Jurkat, Clone E6-1 (cell line): ENCODE results near the gene CALN1.
"Not testable (repeated sequence)": the region's sequence is repeated elsewhere in the genome, so short reads cannot be mapped to it uniquely, and the experiment has no call there.

Source experiments
- DNase-seq: peaks from one replicate; pipeline ENCODE4 v3.0.0-alpha.2; 2011; ENCODE audit warnings: low read depth, low spot score
- H3K4me3 ChIP-seq: 2 replicates; pipeline ENCODE4 v1.5.1; 2011; ENCODE audit warnings: mild to moderate bottlenecking, low read length, control low read depth, moderate library complexity

Gene CALN1

GRCh38 chr7:72078301-72078700, 333.8 kb downstream of the CALN1 start:
- no peak for DNase-seq

GRCh38 chr7:72077786-72078185, 334.4 kb downstream of the CALN1 start:
- DNase-seq, result no peak
- no peak overlapping the region for H3K4me3 ChIP-seq

More at GRCh38 chr7:72078301-72078700, 333.8 kb downstream of the CALN1 start:
- no peak overlapping the region for H3K4me3 ChIP-seq

- DNase-seq, result no peak
Observed at GRCh38 chr7:72072901-72073300, 339.2 kb downstream of the CALN1 start.

GRCh38 chr7:72069263-72069662, 342.9 kb downstream of the CALN1 start:
- no peak overlapping the region for H3K4me3 ChIP-seq
- DNase-seq, result no peak

More at GRCh38 chr7:72072901-72073300, 339.2 kb downstream of the CALN1 start:
- no peak overlapping the region for H3K4me3 ChIP-seq

GRCh38 chr7:72065764-72066163, 346.4 kb downstream of the CALN1 start:
- DNase-seq, H3K4me3 ChIP-seq: not testable (repeated sequence)

GRCh38 chr7:72064916-72065315, 347.2 kb downstream of the CALN1 start:
- H3K4me3 ChIP-seq, result no peak overlapping the region

GRCh38 chr7:72063330-72063729, 348.8 kb downstream of the CALN1 start:
- DNase-seq, result no peak
- no peak overlapping the region for H3K4me3 ChIP-seq

More at GRCh38 chr7:72064916-72065315, 347.2 kb downstream of the CALN1 start:
- DNase-seq, result no peak

- DNase-seq, result no peak
Observed at GRCh38 chr7:72062666-72063065, 349.5 kb downstream of the CALN1 start.

GRCh38 chr7:72059925-72060324, 352.2 kb downstream of the CALN1 start:
- no peak overlapping the region for H3K4me3 ChIP-seq
- no peak for DNase-seq

More at GRCh38 chr7:72062666-72063065, 349.5 kb downstream of the CALN1 start:
- no peak overlapping the region for H3K4me3 ChIP-seq

- H3K4me3 ChIP-seq, result no peak overlapping the region
- no peak for DNase-seq
Observed at GRCh38 chr7:72058579-72058978, 353.6 kb downstream of the CALN1 start.

GRCh38 chr7:72057796-72058195, 354.3 kb downstream of the CALN1 start:
- no peak for DNase-seq
- no peak overlapping the region for H3K4me3 ChIP-seq

GRCh38 chr7:72057231-72057630, 354.9 kb downstream of the CALN1 start:
- no peak overlapping the region for H3K4me3 ChIP-seq
- DNase-seq, result no peak

- no peak for DNase-seq
- H3K4me3 ChIP-seq, result no peak overlapping the region
Observed at GRCh38 chr7:72055426-72055825, 356.7 kb downstream of the CALN1 start.

- H3K4me3 ChIP-seq, result no peak overlapping the region
- DNase-seq, result no peak
Observed at GRCh38 chr7:72053292-72053691, 358.8 kb downstream of the CALN1 start.

GRCh38 chr7:72048420-72048819, 363.7 kb downstream of the CALN1 start:
- H3K4me3 ChIP-seq, result no peak overlapping the region
- DNase-seq, result no peak

- no peak for DNase-seq
- no peak overlapping the region for H3K4me3 ChIP-seq
Observed at GRCh38 chr7:72042855-72043254, 369.3 kb downstream of the CALN1 start.

- DNase-seq, result no peak
- no peak overlapping the region for H3K4me3 ChIP-seq
Observed at GRCh38 chr7:72040641-72041040, 371.5 kb downstream of the CALN1 start.

GRCh38 chr7:72039460-72039859, 372.7 kb downstream of the CALN1 start:
- H3K4me3 ChIP-seq, result no peak overlapping the region
- DNase-seq, result no peak

- H3K4me3 ChIP-seq, result no peak overlapping the region
- no peak for DNase-seq
Observed at GRCh38 chr7:72038022-72038732, 374.0 kb downstream of the CALN1 start.

GRCh38 chr7:72037516-72037915, 374.6 kb downstream of the CALN1 start:
- no peak for DNase-seq
- no peak overlapping the region for H3K4me3 ChIP-seq

- H3K4me3 ChIP-seq, result no peak overlapping the region
- DNase-seq, result no peak
Observed at GRCh38 chr7:72035266-72035665, 376.9 kb downstream of the CALN1 start.
